Measurements from ENCODE around the gene KCNQ5.

Gene KCNQ5

GRCh38 chr6:72864799-72865198 is 242.9 kb downstream of the KCNQ5 start:
- no peaks in the 10 kb centered on the region for H3K36me3 ChIP-seq
- TF ChIP-seq CTCF (IDR thresholded peaks at IDR 0.05; ENCODE audit: low read depth, low read length), result no peak
- DNase-seq, result no peak
- no peak overlapping the region for H3K4me3 ChIP-seq (ENCODE audit: low read depth, low read length)
- H3K27ac ChIP-seq, result peak overlapping the region; percentile 48
- H3K9me3 ChIP-seq (ENCODE audit: severe bottlenecking), result no peaks in the 10 kb centered on the region
- no peaks in the 10 kb centered on the region for H3K27me3 ChIP-seq (ENCODE audit: insufficient read depth, low read depth, severe bottlenecking)

GRCh38 chr6:72865467-72865866 is 243.6 kb downstream of the KCNQ5 start:
- Histone ChIP-seq H3K27me3 (ENCODE audit: insufficient read depth, low read depth, severe bottlenecking) (no peaks in the 10 kb centered on the region), H3K36me3 (no peaks in the 10 kb centered on the region), H3K27ac (peak overlapping the region; percentile 48), H3K4me3 (ENCODE audit: low read depth, low read length) (no peak overlapping the region), H3K9me3 (ENCODE audit: severe bottlenecking) (no peaks in the 10 kb centered on the region)
- TF ChIP-seq CTCF (IDR thresholded peaks at IDR 0.05; ENCODE audit: low read depth, low read length), result no peak
- peak; percentile 73 for DNase-seq

- no peaks in the 10 kb centered on the region for H3K27me3 ChIP-seq (ENCODE audit: insufficient read depth, low read depth, severe bottlenecking)
- DNase-seq, result no peak
- H3K36me3 ChIP-seq, result no peaks in the 10 kb centered on the region
- no peaks in the 10 kb centered on the region for H3K9me3 ChIP-seq (ENCODE audit: severe bottlenecking)
- no peak overlapping the region for H3K27ac ChIP-seq
- no peak overlapping the region for H3K4me3 ChIP-seq (ENCODE audit: low read depth, low read length)
- no peak for TF ChIP-seq CTCF (IDR thresholded peaks at IDR 0.05; ENCODE audit: low read depth, low read length)
Measured at GRCh38 chr6:72869621-72870020, 247.8 kb downstream of the KCNQ5 start.

GRCh38 chr6:72873433-72873832 is 251.6 kb downstream of the KCNQ5 start:
- DNase-seq, result no peak
- H3K27ac ChIP-seq, result peak overlapping the region; percentile 59
- no peaks in the 10 kb centered on the region for H3K36me3 ChIP-seq
- TF ChIP-seq CTCF (IDR thresholded peaks at IDR 0.05; ENCODE audit: low read depth, low read length), result no peak
- no peaks in the 10 kb centered on the region for H3K9me3 ChIP-seq (ENCODE audit: severe bottlenecking)
- H3K4me3 ChIP-seq (ENCODE audit: low read depth, low read length), result no peak overlapping the region
- H3K27me3 ChIP-seq (ENCODE audit: insufficient read depth, low read depth, severe bottlenecking), result no peaks in the 10 kb centered on the region

GRCh38 chr6:72876256-72876655 is 254.4 kb downstream of the KCNQ5 start:
- TF ChIP-seq CTCF (IDR thresholded peaks at IDR 0.05; ENCODE audit: low read depth, low read length), result no peak
- H3K27ac ChIP-seq, result peak overlapping the region; percentile 24; the same call in 1 of the 2 replicates
- no peak overlapping the region for H3K4me3 ChIP-seq (ENCODE audit: low read depth, low read length)
- H3K9me3 ChIP-seq (ENCODE audit: severe bottlenecking), result no peaks in the 10 kb centered on the region
- no peaks in the 10 kb centered on the region for H3K27me3 ChIP-seq (ENCODE audit: insufficient read depth, low read depth, severe bottlenecking)
- no peaks in the 10 kb centered on the region for H3K36me3 ChIP-seq
- DNase-seq, result no peak

- no peak overlapping the region for H3K27ac ChIP-seq
- TF ChIP-seq CTCF (IDR thresholded peaks at IDR 0.05; ENCODE audit: low read depth, low read length), result no peak
- H3K9me3 ChIP-seq (ENCODE audit: severe bottlenecking), result peaks cover 6% of the 10 kb centered on the region
- no peak for DNase-seq
- no peaks in the 10 kb centered on the region for H3K27me3 ChIP-seq (ENCODE audit: insufficient read depth, low read depth, severe bottlenecking)
- no peak overlapping the region for H3K4me3 ChIP-seq (ENCODE audit: low read depth, low read length)
- 0 out of 2 replicates have a peak, but pooled peaks cover 4% of the 10 kb centered on the region for H3K36me3 ChIP-seq
Measured at GRCh38 chr6:72886170-72886569, 264.3 kb downstream of the KCNQ5 start.
